Body of pancreas (tissue), 4 donors: ENCODE data around the gene SNRPD3. TPM values are rescaled to one million over a fixed set of nuclear protein-coding genes. Genes with fewer than 3 reads are reported as not detected.
A peak's percentile ranks its signal among the peaks of the same experiment; 100 is the strongest.

Experiments
- ATAC-seq: fragments of 150-250 bp; one replicate; pipeline ENCODE4 v1.9.1; 2016
- DNase-seq, 4 donors: peaks; one replicate each; pipeline ENCODE4 v3.0.0-alpha.2; 2019
- H3K27ac ChIP-seq, 4 donors: fragments of 200-600 bp; sonication (generic); 1 replicate in 3 of 4; 2 replicates in 1 of 4; pipeline versions ENCODE4 v1.5.1 to v1.6.1; 2016 to 2019; ENCODE audit warnings: mild to moderate bottlenecking in 1 of 4, mixed read lengths in 1 of 4, moderate library complexity in 1 of 4
- H3K27me3 ChIP-seq, 2 donors: fragments of 200-600 bp; sonication (generic); one replicate each; pipeline ENCODE4 v1.6.0; 2016; ENCODE audit warnings: mild to moderate bottlenecking in 1 of 2
- H3K36me3 ChIP-seq, 2 donors: fragments of 200-600 bp; sonication (generic); replicated peaks in 1 of 2; 2 replicates each; pipeline ENCODE4 v1.5.1; 2016; ENCODE audit warnings: low read depth in 2 of 2; ENCODE audit not compliant: insufficient read depth in 1 of 2
- H3K4me1 ChIP-seq: fragments of 200-600 bp; sonication (generic); one replicate; pipeline ENCODE4 v1.6.0; 2016
- H3K4me3 ChIP-seq, 2 donors: fragments of 200-600 bp; sonication (generic); 1 replicate in 1 of 2; 2 replicates in 1 of 2; pipeline ENCODE4 v1.5.1; 2016 to 2019
- H3K9me3 ChIP-seq, 3 donors: fragments of 200-600 bp; sonication (generic); 1 replicate in 2 of 3; 2 replicates in 1 of 3; pipeline ENCODE4 v1.5.1; 2016
- POLR2A ChIP-seq, 3 donors: fragments of 450-650 bp; IDR thresholded peaks; one replicate each; pipeline ENCODE4 v1.6.1; 2016; ENCODE audit warnings: antibody characterized with exemption in 3 of 3, mild to moderate bottlenecking in 2 of 3
- WGBS, 2 donors: methylation state at CpG; one replicate each; pipeline ENCODE4 v1.1.5; 2017; 5-methylcytosine and 5-hydroxymethylcytosine counted together
- intact Hi-C: fragments of 100-400 bp; cut with DNase I; formaldehyde crosslinking; loops from one replicate; pipeline ENCODE4 v1.15.1; 2023
- total RNA-seq, 2 donors: library from RNA; depleted of rRNA; stranded (reverse); fragments of >200 nt; gene quantifications; one replicate each; pipeline ENCODE4 v1.1.0, GENCODE V29; 2016
- TF ChIP-seq, protein P1 (sequence below), 7 experiments: fragments of 450-650 bp in 4 of 7; fragments of 200-600 bp in 3 of 7; sonication (generic) in 3 of 7; IDR thresholded peaks; one replicate each; pipeline ENCODE4 v1.5.1; 2016 to 2019; ENCODE audit warnings: antibody characterized with exemption in 7 of 7

SNRPD3 gene
- total RNA-seq, 2 donors from 2014 or later: 30.4 to 65.6 TPM

DNA sequence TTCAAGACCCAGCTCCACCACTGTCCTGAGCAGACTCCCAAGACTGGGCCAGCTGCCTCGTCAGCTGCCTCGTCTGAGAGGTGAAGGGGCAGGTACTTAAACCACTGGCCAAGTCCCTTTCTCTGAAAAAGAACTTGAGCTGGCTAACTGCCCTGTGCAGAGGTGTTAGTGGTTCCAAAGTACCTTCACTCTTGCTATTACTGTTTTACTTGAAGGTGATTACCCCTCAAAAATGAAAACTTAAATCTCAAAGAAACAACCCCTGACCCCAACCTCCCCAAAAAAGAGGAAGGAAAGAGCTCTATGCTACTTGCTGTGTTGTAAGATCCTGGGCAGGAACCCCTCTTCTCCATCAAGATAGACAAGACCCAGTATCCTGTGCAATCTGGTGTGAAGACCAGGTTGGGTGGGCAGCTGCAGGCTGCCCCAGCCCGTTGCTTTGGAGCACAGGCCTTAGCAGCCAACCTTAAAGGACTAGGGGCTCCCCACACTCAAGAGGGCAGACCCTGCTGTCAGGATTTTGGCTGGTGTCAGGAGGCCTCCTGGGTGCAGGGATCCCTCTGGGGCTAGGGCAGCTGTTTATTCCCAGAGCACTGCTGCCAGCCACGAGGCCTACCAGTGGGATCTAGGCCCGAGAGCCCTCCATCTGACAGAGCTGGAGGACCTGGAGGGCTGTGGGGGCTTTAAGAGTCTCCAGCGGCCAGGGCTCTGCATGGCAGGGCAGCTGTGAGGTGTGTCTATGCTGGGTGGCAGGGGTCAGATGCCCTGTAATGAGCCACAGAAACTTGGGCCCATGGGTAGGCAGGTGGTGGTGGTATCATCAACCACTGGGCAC is 13.9 kb upstream of the SNRPD3 start:
- H3K4me1 ChIP-seq: peaks cover 41% of the 10 kb centered on the region
- WGBS, 2 donors: 50 to 51% methylated on average over 2 to 6 of the region's 6 CpGs
- H3K4me3 ChIP-seq: no peak overlapping the region
- no peaks in the 10 kb centered on the region for H3K27me3 ChIP-seq
- H3K9me3 ChIP-seq: no peaks in the 10 kb centered on the region
- no peak for TF ChIP-seq POLR2A (IDR thresholded peaks at IDR 0.05)
- TF ChIP-seq, protein P1, sequence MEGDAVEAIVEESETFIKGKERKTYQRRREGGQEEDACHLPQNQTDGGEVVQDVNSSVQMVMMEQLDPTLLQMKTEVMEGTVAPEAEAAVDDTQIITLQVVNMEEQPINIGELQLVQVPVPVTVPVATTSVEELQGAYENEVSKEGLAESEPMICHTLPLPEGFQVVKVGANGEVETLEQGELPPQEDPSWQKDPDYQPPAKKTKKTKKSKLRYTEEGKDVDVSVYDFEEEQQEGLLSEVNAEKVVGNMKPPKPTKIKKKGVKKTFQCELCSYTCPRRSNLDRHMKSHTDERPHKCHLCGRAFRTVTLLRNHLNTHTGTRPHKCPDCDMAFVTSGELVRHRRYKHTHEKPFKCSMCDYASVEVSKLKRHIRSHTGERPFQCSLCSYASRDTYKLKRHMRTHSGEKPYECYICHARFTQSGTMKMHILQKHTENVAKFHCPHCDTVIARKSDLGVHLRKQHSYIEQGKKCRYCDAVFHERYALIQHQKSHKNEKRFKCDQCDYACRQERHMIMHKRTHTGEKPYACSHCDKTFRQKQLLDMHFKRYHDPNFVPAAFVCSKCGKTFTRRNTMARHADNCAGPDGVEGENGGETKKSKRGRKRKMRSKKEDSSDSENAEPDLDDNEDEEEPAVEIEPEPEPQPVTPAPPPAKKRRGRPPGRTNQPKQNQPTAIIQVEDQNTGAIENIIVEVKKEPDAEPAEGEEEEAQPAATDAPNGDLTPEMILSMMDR (IDR thresholded peaks at IDR 0.05): no peak
- intact Hi-C loops: no loop called here
- ATAC-seq (no peak), DNase-seq (no peak)
- H3K36me3 ChIP-seq: peaks cover 0 to 31% of the 10 kb centered on the region in 2 donors
- peak overlapping the region in 1 of 4 donors; percentile 48 for H3K27ac ChIP-seq

DNA sequence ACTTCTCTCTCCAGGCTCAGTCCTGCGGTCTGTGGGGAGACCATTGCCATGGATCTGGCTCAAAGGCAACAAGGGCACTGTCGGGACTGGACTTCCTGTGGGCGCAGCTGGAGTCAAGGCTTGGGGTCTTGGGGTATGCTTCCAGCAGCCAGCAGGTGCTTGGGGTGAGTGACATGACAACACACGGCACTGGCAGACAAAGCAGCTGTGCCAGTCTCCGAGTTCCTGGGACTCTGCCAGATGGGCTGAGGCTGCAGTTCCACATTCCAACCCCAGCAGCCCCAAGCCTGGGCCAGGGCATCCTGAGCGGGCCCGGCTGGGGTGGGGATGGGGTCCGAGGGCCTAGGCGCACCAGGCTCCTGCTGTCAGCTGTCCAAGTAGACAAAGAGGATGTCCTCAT is 13.2 kb upstream of the SNRPD3 start:
- H3K9me3 ChIP-seq: no peaks in the 10 kb centered on the region
- peak overlapping the region in 3 of 4 donors; percentile 11 to 48 (median 24) for H3K27ac ChIP-seq
- ATAC-seq: peak; percentile 70
- peaks cover 41% of the 10 kb centered on the region for H3K4me1 ChIP-seq
- peaks cover 0 to 38% of the 10 kb centered on the region in 2 donors for H3K36me3 ChIP-seq
- H3K27me3 ChIP-seq: no peaks in the 10 kb centered on the region
- H3K4me3 ChIP-seq: no peak overlapping the region
- 17 to 38% methylated on average over 2 to 8 of the region's 9 CpGs for WGBS, 2 donors
- DNase-seq: peak; percentile 63 to 83 (median 72)
- no peak for TF ChIP-seq POLR2A (IDR thresholded peaks at IDR 0.05)
- TF ChIP-seq, protein P1 (IDR thresholded peaks at IDR 0.05): peak in 4 of 7 experiments; percentile 33 to 42 (median 38)
- intact Hi-C loops: no loop called here

DNA sequence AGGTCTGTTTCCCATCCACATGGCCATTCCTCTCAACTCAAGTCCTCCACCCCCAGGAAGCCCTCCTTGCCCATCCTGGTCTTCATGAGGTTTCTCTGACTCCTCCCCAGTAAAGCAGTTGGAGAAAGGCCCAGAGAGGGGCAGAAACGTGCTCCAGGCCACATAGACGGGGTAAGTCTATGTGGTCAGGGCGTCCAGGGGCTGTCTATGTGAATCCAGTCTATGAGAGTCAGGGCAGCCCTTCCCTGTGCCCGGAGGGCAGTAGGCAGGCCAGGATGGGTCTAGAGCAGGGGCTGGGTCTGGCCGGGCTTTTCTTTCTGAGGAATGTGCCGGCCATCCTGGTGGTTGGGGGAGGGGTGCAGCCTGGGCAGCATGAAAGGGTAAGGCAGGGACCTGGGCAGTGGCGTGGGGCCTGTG is 12.6 kb upstream of the SNRPD3 start:
- Histone ChIP-seq H3K4me1 (peaks cover 41% of the 10 kb centered on the region), H3K4me3 (no peak overlapping the region), H3K9me3 (no peaks in the 10 kb centered on the region), H3K27ac (peak overlapping the region in 3 of 4 donors; percentile 11 to 48 (median 24)), H3K27me3 (no peaks in the 10 kb centered on the region), H3K36me3 (peaks cover 0 to 41% of the 10 kb centered on the region in 2 donors)
- WGBS, 2 donors: 47 to 55% methylated on average over 2 to 7 of the region's 7 CpGs
- intact Hi-C loops: no loop called here
- ATAC-seq: no peak
- TF ChIP-seq, protein P1 (IDR thresholded peaks at IDR 0.05): no peak
- TF ChIP-seq POLR2A (IDR thresholded peaks at IDR 0.05): no peak
- no peak for DNase-seq

DNA sequence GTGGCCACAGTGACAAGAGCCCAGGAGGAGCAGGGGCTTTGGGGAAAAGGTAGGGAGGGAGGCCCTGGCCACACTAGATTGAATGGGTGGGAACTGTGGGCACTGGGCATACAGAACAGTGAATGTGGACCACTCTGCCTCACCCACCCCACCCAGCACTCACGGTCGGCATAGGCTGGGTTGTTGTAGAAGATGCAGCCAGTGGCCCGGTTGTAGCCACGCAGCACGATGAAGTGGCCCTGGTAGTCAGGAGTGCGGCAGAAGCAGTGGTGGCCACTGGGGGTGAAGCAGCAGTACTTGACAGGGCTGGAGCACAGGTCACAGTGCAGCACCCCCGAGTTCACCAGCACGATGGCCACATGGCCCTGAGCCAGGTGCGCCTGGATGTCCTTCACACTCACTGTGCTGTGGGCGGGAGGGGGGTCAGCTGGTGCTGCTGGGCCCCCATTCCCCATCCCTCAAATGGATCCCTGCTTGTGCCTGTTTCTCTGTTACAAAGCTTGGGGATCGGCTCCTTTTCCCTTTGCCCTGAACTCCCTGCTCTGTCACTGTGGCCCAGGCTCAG is 12.0 kb upstream of the SNRPD3 start:
- intact Hi-C loops: no loop called here
- no peak for ATAC-seq
- Histone ChIP-seq H3K27ac (peak overlapping the region in 1 of 4 donors; percentile 24), H3K27me3 (no peaks in the 10 kb centered on the region), H3K4me3 (no peak overlapping the region), H3K36me3 (peaks cover 0 to 41% of the 10 kb centered on the region in 2 donors), H3K4me1 (peaks cover 43% of the 10 kb centered on the region), H3K9me3 (no peaks in the 10 kb centered on the region)
- no peak for TF ChIP-seq POLR2A (IDR thresholded peaks at IDR 0.05)
- DNase-seq: no peak
- WGBS, 2 donors: 73 to 92% methylated on average over 8 to 11 of the region's 11 CpGs

DNA sequence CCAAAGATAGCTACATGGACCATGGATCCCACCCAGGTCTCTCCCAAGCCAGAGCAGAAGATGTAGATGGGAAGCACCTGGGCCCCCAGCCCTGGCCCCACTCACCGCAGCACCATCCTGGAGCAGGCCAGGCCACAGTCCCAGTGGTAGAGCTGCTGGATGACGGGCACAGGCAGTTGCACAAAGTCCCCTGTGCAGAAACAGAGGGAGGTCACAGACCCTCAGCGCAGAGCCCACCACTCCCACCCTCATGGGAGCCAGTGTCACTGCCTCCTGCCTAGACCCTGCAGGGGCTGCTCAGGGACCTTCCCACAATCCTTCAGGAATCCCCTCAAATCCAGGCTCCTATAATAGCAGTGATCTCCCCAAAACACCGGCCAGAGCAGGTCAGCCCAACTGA is 7.0 kb upstream of the SNRPD3 start:
- ATAC-seq: no peak
- intact Hi-C loops: no loop called here
- Histone ChIP-seq H3K4me3 (no peak overlapping the region), H3K27ac (no peak overlapping the region), H3K36me3 (peaks cover 0 to 22% of the 10 kb centered on the region in 2 donors), H3K4me1 (peaks cover 68% of the 10 kb centered on the region), H3K27me3 (no peaks in the 10 kb centered on the region), H3K9me3 (no peaks in the 10 kb centered on the region)
- no peak for DNase-seq
- TF ChIP-seq, protein P1 (IDR thresholded peaks at IDR 0.05): no peak
- no peak for TF ChIP-seq POLR2A (IDR thresholded peaks at IDR 0.05)
- 100% methylated on average over 4 of the region's 4 CpGs; no CpG with 5 or more reads in 1 of the 2 donors for WGBS, 2 donors
